Neural progenitor cell (in vitro differentiated cells): ENCODE measurements around the gene RGS9. TPM values are rescaled to one million over a fixed set of nuclear protein-coding genes. Genes with fewer than 3 reads are reported as not detected.
"Not testable (repeated sequence)": the region's sequence is repeated elsewhere in the genome, so short reads cannot be mapped to it uniquely, and the experiment has no call there.

ENCODE experiments used
- DNase-seq: peaks from one replicate; pipeline ENCODE4 v3.0.0-alpha.2; 2016; ENCODE audit warnings: low spot score
- H2AFZ ChIP-seq: fragments of 200-600 bp; sonication (generic); replicated peaks from 2 replicates; pipeline ENCODE4 v1.6.1; 2016; ENCODE audit warnings: antibody characterized with exemption
- H3F3A ChIP-seq: fragments of 200-600 bp; sonication (generic); 2 replicates; pipeline ENCODE4 v1.6.1; 2016; ENCODE audit warnings: antibody characterized with exemption, low read depth
- H3K27ac ChIP-seq: fragments of 200-600 bp; sonication (generic); 2 replicates; pipeline ENCODE4 v1.5.1; 2016; ENCODE audit warnings: mild to moderate bottlenecking
- H3K27me3 ChIP-seq: fragments of 200-600 bp; sonication (generic); 2 replicates; pipeline ENCODE4 v1.6.1; 2016; ENCODE audit warnings: mild to moderate bottlenecking, moderate library complexity
- H3K36me3 ChIP-seq: fragments of 200-600 bp; sonication (generic); 2 replicates; pipeline ENCODE4 v1.5.1; 2016
- H3K4me1 ChIP-seq: fragments of 200-600 bp; sonication (generic); 2 replicates; pipeline ENCODE4 v1.6.1; 2016; ENCODE audit warnings: mixed run types
- H3K4me2 ChIP-seq: fragments of 200-600 bp; sonication (generic); 2 replicates; pipeline ENCODE4 v1.6.1; 2016
- H3K4me3 ChIP-seq: fragments of 200-600 bp; sonication (generic); 2 replicates; pipeline ENCODE4 v1.5.1; 2016
- H3K79me2 ChIP-seq: fragments of 200-600 bp; sonication (generic); 2 replicates; pipeline ENCODE4 v1.6.1; 2016; ENCODE audit warnings: low read depth
- H3K9ac ChIP-seq: fragments of 200-600 bp; sonication (generic); 2 replicates; pipeline ENCODE4 v1.6.1; 2016
- H3K9me3 ChIP-seq: fragments of 200-600 bp; sonication (generic); 2 replicates; pipeline ENCODE4 v1.5.1; 2016; ENCODE audit warnings: low read depth
- H4K20me1 ChIP-seq: fragments of 200-600 bp; sonication (generic); 2 replicates; pipeline ENCODE4 v1.6.1; 2016; ENCODE audit warnings: low read depth
- H3K27ac Mint-ChIP-seq: 3 replicates; pipeline ENCODE4 v1.8.0; 2021; ENCODE audit warnings: mixed read lengths
- H3K27me3 Mint-ChIP-seq: 2 replicates; pipeline ENCODE4 v1.8.0; 2022; ENCODE audit warnings: low read depth, mild to moderate bottlenecking, inconsistent platforms, moderate library complexity, mixed read lengths; ENCODE audit not compliant: insufficient read depth
- H3K36me3 Mint-ChIP-seq: 3 replicates; pipeline ENCODE4 v1.8.0; 2021; ENCODE audit warnings: mixed read lengths
- H3K4me1 Mint-ChIP-seq: 3 replicates; pipeline ENCODE4 v1.8.0; 2021; ENCODE audit warnings: mixed read lengths
- H3K4me3 Mint-ChIP-seq: 3 replicates; pipeline ENCODE4 v1.8.0; 2021; ENCODE audit warnings: mild to moderate bottlenecking, moderate library complexity, mixed read lengths
- H3K9me3 Mint-ChIP-seq: 3 replicates; pipeline ENCODE4 v1.8.0; 2020; ENCODE audit warnings: mixed read lengths
- CTCF ChIP-seq: fragments of 200-600 bp; sonication (generic); IDR thresholded peaks from 2 replicates; pipeline ENCODE4 v1.5.1; 2017; ENCODE audit warnings: antibody characterized with exemption, mild to moderate bottlenecking
- EZH2 ChIP-seq: fragments of 200-600 bp; sonication (generic); IDR thresholded peaks from 2 replicates; pipeline ENCODE4 v1.6.1; 2017; ENCODE audit warnings: antibody characterized with exemption, mild to moderate bottlenecking, moderate library complexity
- EZH2phosphoT487 ChIP-seq: fragments of 200-600 bp; sonication (generic); IDR thresholded peaks from 2 replicates; pipeline ENCODE4 v1.6.1; 2017; ENCODE audit warnings: antibody characterized with exemption
- total RNA-seq: library from RNA; depleted of rRNA; stranded (reverse); fragments of >200 nt; gene quantifications from 2 replicates; pipeline ENCODE4 v1.2.3, GENCODE V29; 2015; ENCODE audit warnings: low replicate concordance

Gene RGS9
- total RNA-seq, 1 donor from 2014 or later: 7.9 TPM

- no peaks in the 10 kb centered on the region for H3K4me1 ChIP-seq
- H3K79me2 ChIP-seq: no peaks in the 10 kb centered on the region
- Mint-ChIP-seq H3K4me3 (no peak overlapping the region), H3K27ac (no peak overlapping the region), H3K27me3 (no peaks in the 10 kb centered on the region), H3K4me1 (peaks cover 3% of the 10 kb centered on the region), H3K9me3 (no peaks in the 10 kb centered on the region), H3K36me3 (no peaks in the 10 kb centered on the region)
- H3K36me3 ChIP-seq: no peaks in the 10 kb centered on the region
- no peak overlapping the region for H3K4me2 ChIP-seq
- no peaks in the 10 kb centered on the region for H3K27me3 ChIP-seq
- no peak overlapping the region for H3K9ac ChIP-seq
- DNase-seq: no peak
- no peaks in the 10 kb centered on the region for H3F3A ChIP-seq
- H2AFZ ChIP-seq: peak overlapping the region; percentile 44
- no peak overlapping the region for H3K4me3 ChIP-seq
- TF ChIP-seq EZH2: no peak
- no peak for TF ChIP-seq EZH2phosphoT487
- TF ChIP-seq CTCF: no peak
- no peaks in the 10 kb centered on the region for H3K9me3 ChIP-seq
- H4K20me1 ChIP-seq: no peaks in the 10 kb centered on the region
- H3K27ac ChIP-seq: no peak overlapping the region
Observed at GRCh38 chr17:65115839-65116238, 21.3 kb upstream of the RGS9 start.

- not testable (repeated sequence) for DNase-seq, H3K27ac Mint-ChIP-seq, H3K9me3 ChIP-seq, H3K27me3 Mint-ChIP-seq, H3K9me3 Mint-ChIP-seq, H3K4me1 ChIP-seq, H3K36me3 Mint-ChIP-seq, H3K4me3 Mint-ChIP-seq, H3F3A ChIP-seq, H2AFZ ChIP-seq, H3K9ac ChIP-seq, H3K4me3 ChIP-seq, H3K79me2 ChIP-seq, H3K27ac ChIP-seq, H3K4me2 ChIP-seq, H4K20me1 ChIP-seq, H3K4me1 Mint-ChIP-seq, H3K36me3 ChIP-seq, H3K27me3 ChIP-seq
Observed at GRCh38 chr17:65116515-65116914, 20.7 kb upstream of the RGS9 start.

GRCh38 chr17:65117384-65118035, 19.7 kb upstream of the RGS9 start:
- Histone ChIP-seq H4K20me1 (no peaks in the 10 kb centered on the region), H3K79me2 (no peaks in the 10 kb centered on the region), H3K4me1 (no peaks in the 10 kb centered on the region), H3K9ac (no peak overlapping the region), H3K27ac (no peak overlapping the region), H3K4me2 (no peak overlapping the region), H3F3A (no peaks in the 10 kb centered on the region), H3K27me3 (no peaks in the 10 kb centered on the region), H2AFZ (no peak overlapping the region), H3K4me3 (no peak overlapping the region), H3K9me3 (no peaks in the 10 kb centered on the region), H3K36me3 (no peaks in the 10 kb centered on the region)
- Mint-ChIP-seq H3K9me3 (no peaks in the 10 kb centered on the region), H3K4me3 (no peak overlapping the region), H3K36me3 (no peaks in the 10 kb centered on the region), H3K27me3 (no peaks in the 10 kb centered on the region), H3K27ac (no peak overlapping the region), H3K4me1 (peaks cover 3% of the 10 kb centered on the region)
- no peak for DNase-seq
- TF ChIP-seq EZH2phosphoT487 (no peak), EZH2 (no peak), CTCF (no peak)

GRCh38 chr17:65121368-65121767, 15.8 kb upstream of the RGS9 start:
- DNase-seq: no peak
- Mint-ChIP-seq H3K4me1 (peaks cover 7% of the 10 kb centered on the region), H3K36me3 (no peaks in the 10 kb centered on the region), H3K4me3 (no peak overlapping the region), H3K9me3 (no peaks in the 10 kb centered on the region), H3K27ac (no peak overlapping the region), H3K27me3 (no peaks in the 10 kb centered on the region)
- Histone ChIP-seq H3K27me3 (no peaks in the 10 kb centered on the region), H3K4me3 (no peak overlapping the region), H3K9ac (no peak overlapping the region), H3K36me3 (no peaks in the 10 kb centered on the region), H2AFZ (no peak overlapping the region), H3K27ac (no peak overlapping the region), H4K20me1 (no peaks in the 10 kb centered on the region), H3F3A (no peaks in the 10 kb centered on the region), H3K9me3 (no peaks in the 10 kb centered on the region), H3K4me1 (peaks cover 3% of the 10 kb centered on the region), H3K79me2 (no peaks in the 10 kb centered on the region), H3K4me2 (no peak overlapping the region)
- TF ChIP-seq EZH2: no peak
- no peak for TF ChIP-seq CTCF
- no peak for TF ChIP-seq EZH2phosphoT487
